ENCODE measurements around the gene NBDY. TPM values are rescaled to one million over a fixed set of nuclear protein-coding genes. Genes with fewer than 3 reads are reported as not detected.

NBDY gene
- polyA plus RNA-seq, 2 of the 4 experiments (the other 2 are of a cell fraction) = 48.0 to 64.8 TPM

GRCh38 chrX:56860888-56861287, 131.8 kb downstream of the NBDY start:
- ATAC-seq (no peak), DNase-seq (ENCODE audit: low read depth in 1 of 2, low spot score in 1 of 2) (no peak), FAIRE-seq (no peak)
- POLR2A ChIA-PET = no interaction called here
- no peaks in the 10 kb centered on the region for H3K9me3 ChIP-seq
- CTCF ChIA-PET = no interaction called here
- WGBS (ENCODE audit: missing lambda C conversion rate) = 0% methylated on average over 2 of the region's 2 CpGs
- H3K4me1 ChIP-seq = no peaks in the 10 kb centered on the region
- H3K4me2 ChIP-seq = no peak overlapping the region
- H3K27ac ChIP-seq = no peak overlapping the region
- H3K4me3 ChIP-seq = no peak overlapping the region
- TF ChIP-seq CBX8 (IDR thresholded peaks at IDR 0.05) (no peak), PBX3 (IDR thresholded peaks at IDR 0.05) (no peak), TFCP2L1 (CRISPR knock-in tag; IDR thresholded peaks at IDR 0.05) (no peak)

Other genes with a start within 250 kb of the NBDY start
- 22.9 and 29.6 TPM in 2 replicates for gene UBQLN2, start 165.6 kb upstream of the NBDY start, polyA plus RNA-seq (2011; rRNA removed)
- gene UBQLN2, start 165.6 kb upstream of the NBDY start, polyA plus RNA-seq (2017; fragmentation: RNase III; extraction: RNeasy Plus Mini Kit Qiagen cat#74134 plus additional on column Dnase treatment) = 17.3 to 20.4 TPM (median 19.8 TPM) in 3 replicates